DND-41 (cell line): ENCODE measurements around the gene KCNG1.

Source experiments
- EZH2 ChIP-seq: IDR thresholded peaks from 3 replicates; pipeline ENCODE4 v1.6.1; 2012; ENCODE audit warnings: borderline replicate concordance, low read depth, mild to moderate bottlenecking, moderate library complexity, low read length, inconsistent platforms; ENCODE audit not compliant: severe bottlenecking
- TF ChIP-seq, protein P1 (sequence below): IDR thresholded peaks from 2 replicates; pipeline ENCODE4 v1.5.1; 2012; ENCODE audit warnings: borderline replicate concordance, low read length, moderate library complexity, mild to moderate bottlenecking; ENCODE audit not compliant: poor library complexity, severe bottlenecking; ENCODE audit errors: extremely low read depth

DNA sequence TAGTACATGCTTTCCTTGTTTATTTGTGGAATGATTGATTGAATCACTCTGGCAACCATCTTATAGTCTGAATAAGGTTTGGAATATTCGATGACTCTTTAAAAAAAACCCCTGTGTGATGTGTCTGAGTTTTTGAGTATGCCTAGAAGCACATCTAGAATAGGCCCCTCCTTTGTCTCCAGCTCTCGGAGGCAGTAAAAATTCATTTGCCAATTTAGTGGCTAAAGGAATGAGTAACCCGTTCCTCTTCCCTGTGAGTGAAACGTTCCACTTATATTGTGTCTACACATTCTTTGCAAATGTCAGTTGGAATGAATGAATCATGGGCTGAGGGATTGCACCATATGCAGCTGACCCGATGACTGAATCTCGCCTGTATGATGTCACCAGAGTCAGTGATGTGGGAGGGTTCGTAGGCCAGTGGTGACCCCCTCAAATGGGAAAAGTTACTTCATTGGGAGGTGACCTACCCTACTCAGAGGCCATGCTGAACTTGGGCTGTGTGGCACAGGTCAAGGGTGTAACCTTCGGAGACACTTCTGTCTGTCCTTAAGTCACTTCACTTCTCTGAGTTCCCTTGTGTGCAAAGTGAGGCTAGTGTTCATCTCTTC, 42.7 kb downstream of the KCNG1 start:
- TF ChIP-seq, protein P1, sequence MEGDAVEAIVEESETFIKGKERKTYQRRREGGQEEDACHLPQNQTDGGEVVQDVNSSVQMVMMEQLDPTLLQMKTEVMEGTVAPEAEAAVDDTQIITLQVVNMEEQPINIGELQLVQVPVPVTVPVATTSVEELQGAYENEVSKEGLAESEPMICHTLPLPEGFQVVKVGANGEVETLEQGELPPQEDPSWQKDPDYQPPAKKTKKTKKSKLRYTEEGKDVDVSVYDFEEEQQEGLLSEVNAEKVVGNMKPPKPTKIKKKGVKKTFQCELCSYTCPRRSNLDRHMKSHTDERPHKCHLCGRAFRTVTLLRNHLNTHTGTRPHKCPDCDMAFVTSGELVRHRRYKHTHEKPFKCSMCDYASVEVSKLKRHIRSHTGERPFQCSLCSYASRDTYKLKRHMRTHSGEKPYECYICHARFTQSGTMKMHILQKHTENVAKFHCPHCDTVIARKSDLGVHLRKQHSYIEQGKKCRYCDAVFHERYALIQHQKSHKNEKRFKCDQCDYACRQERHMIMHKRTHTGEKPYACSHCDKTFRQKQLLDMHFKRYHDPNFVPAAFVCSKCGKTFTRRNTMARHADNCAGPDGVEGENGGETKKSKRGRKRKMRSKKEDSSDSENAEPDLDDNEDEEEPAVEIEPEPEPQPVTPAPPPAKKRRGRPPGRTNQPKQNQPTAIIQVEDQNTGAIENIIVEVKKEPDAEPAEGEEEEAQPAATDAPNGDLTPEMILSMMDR: no peak
- TF ChIP-seq EZH2: no peak
